Astrocyte (in vitro differentiated cells and primary cell): ENCODE results near the gene MIEF1. TPM values are rescaled to one million over a fixed set of nuclear protein-coding genes. Genes with fewer than 3 reads are reported as not detected.
A peak's percentile ranks its signal among the peaks of the same experiment; 100 is the strongest.

Experiments used
- DNase-seq: peaks from one replicate; pipeline ENCODE4 v3.0.0-alpha.2; 2010; ENCODE audit warnings: low read depth
- FAIRE-seq: peaks from 2 replicates; lab custom pipeline; 2011; peaks lifted over from hg19 to GRCh38; lab: Jason Lieb, UNC
- H2AFZ ChIP-seq: 2 replicates; pipeline ENCODE4 v1.6.0; 2012; ENCODE audit warnings: low read depth, low read length, inconsistent platforms
- H3K27ac ChIP-seq: 2 replicates; pipeline ENCODE4 v1.5.1; 2011; ENCODE audit warnings: low read depth, low read length, inconsistent platforms
- H3K27me3 ChIP-seq: 2 replicates; pipeline ENCODE4 v1.6.0; 2011; ENCODE audit warnings: low read length, inconsistent platforms; ENCODE audit not compliant: insufficient read depth
- H3K36me3 ChIP-seq: 2 replicates; pipeline ENCODE4 v1.5.1; 2011; ENCODE audit warnings: low read length, inconsistent platforms; ENCODE audit not compliant: insufficient read depth
- H3K4me1 ChIP-seq: 2 replicates; pipeline ENCODE4 v1.5.1; 2011; ENCODE audit warnings: low read length, inconsistent platforms; ENCODE audit not compliant: insufficient read depth
- H3K4me2 ChIP-seq: 2 replicates; pipeline ENCODE4 v1.6.0; 2012; ENCODE audit warnings: low read length, inconsistent platforms
- H3K4me3 ChIP-seq: 2 replicates; pipeline ENCODE4 v1.5.1; 2011; ENCODE audit warnings: low read depth, mild to moderate bottlenecking, low read length, inconsistent platforms; ENCODE audit not compliant: insufficient read depth
- H3K79me2 ChIP-seq: 2 replicates; pipeline ENCODE4 v1.6.0; 2012; ENCODE audit warnings: mild to moderate bottlenecking, low read length, inconsistent platforms; ENCODE audit not compliant: insufficient read depth
- H3K9ac ChIP-seq: 2 replicates; pipeline ENCODE4 v1.6.0; 2012; ENCODE audit warnings: mild to moderate bottlenecking, low read length, inconsistent platforms
- H3K9me3 ChIP-seq: 2 replicates; pipeline ENCODE4 v1.5.1; 2012; ENCODE audit warnings: low read depth, mild to moderate bottlenecking, low read length, inconsistent platforms; ENCODE audit not compliant: insufficient read depth
- H4K20me1 ChIP-seq: 2 replicates; pipeline ENCODE4 v1.6.0; 2012; ENCODE audit warnings: low read length, inconsistent platforms; ENCODE audit not compliant: insufficient read depth
- H3K27ac Mint-ChIP-seq: one replicate; pipeline ENCODE4 v1.8.0; 2021; ENCODE audit warnings: mild to moderate bottlenecking, mixed read lengths; ENCODE audit not compliant: unreplicated experiment
- H3K27me3 Mint-ChIP-seq: one replicate; pipeline ENCODE4 v1.8.0; 2021; ENCODE audit warnings: low read depth, mixed read lengths; ENCODE audit not compliant: unreplicated experiment
- H3K36me3 Mint-ChIP-seq: one replicate; pipeline ENCODE4 v1.8.0; 2021; ENCODE audit warnings: low read depth, mixed read lengths; ENCODE audit not compliant: unreplicated experiment
- H3K4me1 Mint-ChIP-seq: one replicate; pipeline ENCODE4 v1.8.0; 2021; ENCODE audit warnings: low read depth, mixed read lengths; ENCODE audit not compliant: unreplicated experiment
- H3K4me3 Mint-ChIP-seq: one replicate; pipeline ENCODE4 v1.8.0; 2021; ENCODE audit warnings: mild to moderate bottlenecking, moderate library complexity, mixed read lengths; ENCODE audit not compliant: unreplicated experiment
- H3K9me3 Mint-ChIP-seq: one replicate; pipeline ENCODE4 v1.8.0; 2021; ENCODE audit warnings: mild to moderate bottlenecking, mixed read lengths; ENCODE audit not compliant: unreplicated experiment
- EZH2 ChIP-seq: IDR thresholded peaks from 2 replicates; pipeline ENCODE4 v1.6.1; 2012; ENCODE audit warnings: mild to moderate bottlenecking, low read length, inconsistent platforms; ENCODE audit not compliant: insufficient read depth
- total RNA-seq: library from RNA; stranded (reverse); gene quantifications from 2 replicates; pipeline ENCODE4 v1.2.1, GENCODE V29; 2021
- TF ChIP-seq, protein P1 (sequence below): IDR thresholded peaks from 2 replicates; pipeline ENCODE4 v1.5.1; 2011; ENCODE audit warnings: low read depth, mild to moderate bottlenecking, inconsistent platforms, low read length, moderate library complexity; ENCODE audit not compliant: insufficient read depth

MIEF1 gene
- total RNA-seq, 1 donor from 2014 or later = 35.6 TPM

DNA sequence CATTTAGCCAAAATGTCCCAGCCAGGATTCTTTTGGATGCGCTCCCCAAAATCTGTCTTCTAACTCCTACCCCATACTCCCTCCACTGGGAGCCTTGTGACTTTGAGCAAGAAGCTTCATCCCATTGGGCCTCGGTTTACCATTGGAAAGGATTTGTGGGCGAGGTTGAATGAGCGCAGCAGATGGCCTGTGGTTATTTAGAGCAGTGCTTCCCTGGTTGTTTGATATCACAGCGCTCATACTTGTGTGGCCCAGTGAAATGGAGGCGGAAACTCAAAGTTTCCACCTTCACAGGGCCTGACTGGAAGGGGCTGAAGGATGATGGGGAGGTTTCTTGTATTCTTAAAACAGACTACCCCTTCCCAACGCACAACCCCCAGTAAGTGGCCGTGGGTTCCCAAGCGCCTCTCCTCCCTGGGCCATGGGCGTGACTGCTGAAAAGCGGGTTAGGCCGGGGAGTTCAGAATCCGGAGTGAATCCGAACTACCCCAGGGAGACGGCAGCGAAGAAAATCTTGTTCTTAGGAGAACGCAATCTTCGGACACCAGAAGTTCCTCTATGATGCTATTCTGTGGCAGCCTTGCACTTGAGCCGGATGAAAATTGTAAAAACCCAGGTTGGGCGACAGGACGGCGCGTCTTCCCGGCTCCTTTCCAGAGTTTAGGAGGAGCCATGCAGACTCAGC lies 17.0 kb downstream of the MIEF1 start:
- peak overlapping the region; percentile 100 for H3K27ac Mint-ChIP-seq
- H3K27me3 ChIP-seq = no peaks in the 10 kb centered on the region
- peak overlapping the region; percentile 98 for H3K27ac ChIP-seq
- peak overlapping the region; percentile 93 for H3K4me3 Mint-ChIP-seq
- peaks cover 35% of the 10 kb centered on the region for H3K36me3 ChIP-seq
- no peak for TF ChIP-seq EZH2
- TF ChIP-seq, protein P1, sequence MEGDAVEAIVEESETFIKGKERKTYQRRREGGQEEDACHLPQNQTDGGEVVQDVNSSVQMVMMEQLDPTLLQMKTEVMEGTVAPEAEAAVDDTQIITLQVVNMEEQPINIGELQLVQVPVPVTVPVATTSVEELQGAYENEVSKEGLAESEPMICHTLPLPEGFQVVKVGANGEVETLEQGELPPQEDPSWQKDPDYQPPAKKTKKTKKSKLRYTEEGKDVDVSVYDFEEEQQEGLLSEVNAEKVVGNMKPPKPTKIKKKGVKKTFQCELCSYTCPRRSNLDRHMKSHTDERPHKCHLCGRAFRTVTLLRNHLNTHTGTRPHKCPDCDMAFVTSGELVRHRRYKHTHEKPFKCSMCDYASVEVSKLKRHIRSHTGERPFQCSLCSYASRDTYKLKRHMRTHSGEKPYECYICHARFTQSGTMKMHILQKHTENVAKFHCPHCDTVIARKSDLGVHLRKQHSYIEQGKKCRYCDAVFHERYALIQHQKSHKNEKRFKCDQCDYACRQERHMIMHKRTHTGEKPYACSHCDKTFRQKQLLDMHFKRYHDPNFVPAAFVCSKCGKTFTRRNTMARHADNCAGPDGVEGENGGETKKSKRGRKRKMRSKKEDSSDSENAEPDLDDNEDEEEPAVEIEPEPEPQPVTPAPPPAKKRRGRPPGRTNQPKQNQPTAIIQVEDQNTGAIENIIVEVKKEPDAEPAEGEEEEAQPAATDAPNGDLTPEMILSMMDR = no peak
- H3K4me1 Mint-ChIP-seq = peaks cover 20% of the 10 kb centered on the region
- DNase-seq (peak; percentile 46), FAIRE-seq (no peak)
- H3K4me1 ChIP-seq = peaks cover 24% of the 10 kb centered on the region
- no peaks in the 10 kb centered on the region for H3K9me3 Mint-ChIP-seq
- no peaks in the 10 kb centered on the region for H3K27me3 Mint-ChIP-seq
- H3K4me2 ChIP-seq = peak overlapping the region; percentile 93
- H3K9ac ChIP-seq = peak overlapping the region; percentile 97
- H3K9me3 ChIP-seq = no peaks in the 10 kb centered on the region
- peaks cover 35% of the 10 kb centered on the region for H3K36me3 Mint-ChIP-seq
- peak overlapping the region; percentile 66 for H2AFZ ChIP-seq
- H3K4me3 ChIP-seq = peak overlapping the region; percentile 99
- H4K20me1 ChIP-seq = peaks cover 54% of the 10 kb centered on the region
- peaks cover 86% of the 10 kb centered on the region for H3K79me2 ChIP-seq

DNA sequence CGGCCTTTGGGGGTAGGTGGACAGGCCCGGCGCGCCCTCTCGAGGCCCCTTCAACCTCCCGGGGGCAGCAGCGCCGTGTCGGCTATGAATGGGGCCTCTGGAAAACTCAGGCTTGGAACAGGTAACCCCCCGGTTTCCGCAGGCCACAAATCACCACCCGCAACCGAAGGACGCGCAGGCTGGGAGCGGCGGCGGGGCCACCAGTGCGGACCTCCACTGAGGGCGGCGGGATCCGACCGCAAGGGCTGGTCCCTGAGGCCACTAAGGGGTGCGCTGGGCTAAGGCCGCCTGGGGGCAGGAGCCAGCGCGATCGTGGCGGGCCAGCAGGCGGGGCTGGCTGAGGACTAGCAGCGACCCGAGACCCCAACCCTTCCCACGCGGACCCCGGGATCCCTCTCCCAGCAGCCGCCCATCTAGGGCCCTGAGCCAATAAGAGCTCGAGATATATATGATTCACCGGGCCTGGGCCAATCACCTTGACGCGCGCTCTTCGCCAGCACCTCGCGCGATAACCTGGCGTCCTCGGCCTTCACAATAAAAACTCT lies 17.7 kb downstream of the MIEF1 start:
- Histone ChIP-seq H4K20me1 (peaks cover 54% of the 10 kb centered on the region), H3K27ac (peak overlapping the region; percentile 98), H3K9me3 (no peaks in the 10 kb centered on the region), H3K4me2 (peak overlapping the region; percentile 93), H3K27me3 (no peaks in the 10 kb centered on the region), H3K36me3 (peaks cover 32% of the 10 kb centered on the region), H2AFZ (peak overlapping the region; percentile 95), H3K4me1 (peaks cover 24% of the 10 kb centered on the region), H3K4me3 (peak overlapping the region; percentile 99), H3K79me2 (peaks cover 86% of the 10 kb centered on the region), H3K9ac (peak overlapping the region; percentile 97)
- Mint-ChIP-seq H3K4me3 (peak overlapping the region; percentile 93), H3K27me3 (no peaks in the 10 kb centered on the region), H3K4me1 (peaks cover 22% of the 10 kb centered on the region), H3K27ac (peak overlapping the region; percentile 100), H3K36me3 (peaks cover 30% of the 10 kb centered on the region), H3K9me3 (no peaks in the 10 kb centered on the region)
- DNase-seq (peak; percentile 99), FAIRE-seq (peak; percentile 56)
- TF ChIP-seq, protein P1 = no peak
- no peak for TF ChIP-seq EZH2
